ENCODE results near the gene TUBGCP2.

TUBGCP2 gene

GRCh38 chr10:133335246-133336117, 26.8 kb upstream of the TUBGCP2 start:
- DNase-seq (ENCODE audit: low read depth): no peak
- no peak for TF ChIP-seq CTCF (IDR thresholded peaks at IDR 0.05; ENCODE audit: control insufficient read depth, extremely low read depth, insufficient read depth)
- H3K4me3 ChIP-seq (ENCODE audit: low read depth, low read length): peak overlapping the region; percentile 18; the same call in 1 of the 2 replicates

- DNase-seq (ENCODE audit: low read depth): no peak
- TF ChIP-seq CTCF (IDR thresholded peaks at IDR 0.05; ENCODE audit: control insufficient read depth, extremely low read depth, insufficient read depth): no peak
- peak overlapping the region; percentile 18; the same call in 1 of the 2 replicates for H3K4me3 ChIP-seq (ENCODE audit: low read depth, low read length)
Measured at GRCh38 chr10:133334503-133335245, 26.0 kb upstream of the TUBGCP2 start.

- DNase-seq (ENCODE audit: low read depth): no peak
- H3K4me3 ChIP-seq (ENCODE audit: low read depth, low read length): no peak overlapping the region
- TF ChIP-seq CTCF (IDR thresholded peaks at IDR 0.05; ENCODE audit: control insufficient read depth, extremely low read depth, insufficient read depth): no peak
Measured at GRCh38 chr10:133332936-133333699, 24.4 kb upstream of the TUBGCP2 start.

- H3K4me3 ChIP-seq (ENCODE audit: low read depth, low read length): no peak overlapping the region
- peak; percentile 86 for TF ChIP-seq CTCF (IDR thresholded peaks at IDR 0.05; ENCODE audit: control insufficient read depth, extremely low read depth, insufficient read depth)
- peak; percentile 47 for DNase-seq (ENCODE audit: low read depth)
Measured at GRCh38 chr10:133329491-133330202, 21.0 kb upstream of the TUBGCP2 start.

- no peak for TF ChIP-seq CTCF (IDR thresholded peaks at IDR 0.05; ENCODE audit: control insufficient read depth, extremely low read depth, insufficient read depth)
- DNase-seq (ENCODE audit: low read depth): no peak
- no peak overlapping the region for H3K4me3 ChIP-seq (ENCODE audit: low read depth, low read length)
Measured at GRCh38 chr10:133328358-133329343, 20.0 kb upstream of the TUBGCP2 start.
